ENCODE data around the gene LMBR1. TPM values are rescaled to one million over a fixed set of nuclear protein-coding genes. Genes with fewer than 3 reads are reported as not detected.

LMBR1 gene
- total RNA-seq, 1 donor from 2014 or later = 49.7 TPM

DNA sequence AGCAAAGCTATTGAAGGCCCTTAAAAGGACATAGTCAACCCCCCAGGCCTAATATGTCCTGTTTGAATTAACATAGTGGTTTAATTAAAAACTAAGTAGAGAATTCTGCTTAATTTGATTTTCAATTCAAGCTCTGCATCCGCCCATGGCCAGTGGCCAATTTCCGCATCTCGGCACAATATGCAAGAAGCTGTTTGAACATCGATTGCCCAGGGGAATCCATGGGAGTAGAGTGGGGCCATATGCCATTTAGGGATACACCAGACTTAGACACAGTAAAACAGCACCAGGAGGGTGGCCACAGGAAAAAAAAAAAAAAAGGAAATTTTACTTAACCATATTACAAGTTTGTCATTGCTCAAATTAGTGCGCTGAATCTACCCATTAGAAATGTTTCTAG, 100.4 kb downstream of the LMBR1 start:
- Mint-ChIP-seq H3K9me3 (ENCODE audit: unreplicated experiment) (no peaks in the 10 kb centered on the region), H3K36me3 (ENCODE audit: low read depth, unreplicated experiment) (no peaks in the 10 kb centered on the region), H3K4me1 (ENCODE audit: low read depth, unreplicated experiment) (no peaks in the 10 kb centered on the region), H3K4me3 (ENCODE audit: unreplicated experiment) (no peak overlapping the region), H3K27ac (ENCODE audit: unreplicated experiment) (no peak overlapping the region), H3K27me3 (ENCODE audit: low read depth, unreplicated experiment) (no peaks in the 10 kb centered on the region)
- H3K79me2 ChIP-seq (ENCODE audit: insufficient read depth, low read length) = no peaks in the 10 kb centered on the region
- no peaks in the 10 kb centered on the region for H3K9me3 ChIP-seq (ENCODE audit: insufficient read depth, low read depth, low read length)
- no peak for TF ChIP-seq EZH2 (IDR thresholded peaks at IDR 0.05; ENCODE audit: insufficient read depth, low read length)
- TF ChIP-seq, protein P1, sequence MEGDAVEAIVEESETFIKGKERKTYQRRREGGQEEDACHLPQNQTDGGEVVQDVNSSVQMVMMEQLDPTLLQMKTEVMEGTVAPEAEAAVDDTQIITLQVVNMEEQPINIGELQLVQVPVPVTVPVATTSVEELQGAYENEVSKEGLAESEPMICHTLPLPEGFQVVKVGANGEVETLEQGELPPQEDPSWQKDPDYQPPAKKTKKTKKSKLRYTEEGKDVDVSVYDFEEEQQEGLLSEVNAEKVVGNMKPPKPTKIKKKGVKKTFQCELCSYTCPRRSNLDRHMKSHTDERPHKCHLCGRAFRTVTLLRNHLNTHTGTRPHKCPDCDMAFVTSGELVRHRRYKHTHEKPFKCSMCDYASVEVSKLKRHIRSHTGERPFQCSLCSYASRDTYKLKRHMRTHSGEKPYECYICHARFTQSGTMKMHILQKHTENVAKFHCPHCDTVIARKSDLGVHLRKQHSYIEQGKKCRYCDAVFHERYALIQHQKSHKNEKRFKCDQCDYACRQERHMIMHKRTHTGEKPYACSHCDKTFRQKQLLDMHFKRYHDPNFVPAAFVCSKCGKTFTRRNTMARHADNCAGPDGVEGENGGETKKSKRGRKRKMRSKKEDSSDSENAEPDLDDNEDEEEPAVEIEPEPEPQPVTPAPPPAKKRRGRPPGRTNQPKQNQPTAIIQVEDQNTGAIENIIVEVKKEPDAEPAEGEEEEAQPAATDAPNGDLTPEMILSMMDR (IDR thresholded peaks at IDR 0.05; ENCODE audit: insufficient read depth, low read depth, low read length) = no peak
- no peak overlapping the region for H3K9ac ChIP-seq (ENCODE audit: low read length)
- no peaks in the 10 kb centered on the region for H3K4me1 ChIP-seq (ENCODE audit: insufficient read depth, low read length)
- no peaks in the 10 kb centered on the region for H3K36me3 ChIP-seq (ENCODE audit: insufficient read depth, low read length)
- no peak overlapping the region for H2AFZ ChIP-seq (ENCODE audit: low read depth, low read length)
- H3K4me3 ChIP-seq (ENCODE audit: insufficient read depth, low read depth, low read length) = no peak overlapping the region
- FAIRE-seq (no peak), DNase-seq (ENCODE audit: low read depth) (no peak)
- no peak overlapping the region for H3K27ac ChIP-seq (ENCODE audit: low read depth, low read length)
- no peaks in the 10 kb centered on the region for H3K27me3 ChIP-seq (ENCODE audit: insufficient read depth, low read length)
- no peaks in the 10 kb centered on the region for H4K20me1 ChIP-seq (ENCODE audit: insufficient read depth, low read length)
- no peak overlapping the region for H3K4me2 ChIP-seq (ENCODE audit: low read length)

DNA sequence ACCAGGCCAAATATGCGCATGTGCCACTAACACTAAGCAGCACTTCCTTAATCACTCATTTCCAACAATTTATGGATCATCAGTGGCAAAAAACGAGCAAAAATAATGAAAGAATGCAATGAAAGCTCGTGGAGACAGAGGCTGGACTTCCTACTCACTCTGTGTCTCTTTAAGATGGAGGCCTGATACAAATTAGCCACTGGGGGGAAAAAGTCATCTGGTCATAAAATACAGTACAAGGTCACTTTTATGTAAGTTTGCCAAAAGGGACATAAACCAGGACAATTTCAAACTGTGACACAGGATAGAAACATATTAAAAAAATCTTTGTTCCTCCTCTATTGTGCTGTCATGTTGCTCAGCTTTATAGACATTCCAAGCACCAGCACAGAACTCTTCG, 101.7 kb downstream of the LMBR1 start:
- Mint-ChIP-seq H3K4me1 (ENCODE audit: low read depth, unreplicated experiment) (no peaks in the 10 kb centered on the region), H3K4me3 (ENCODE audit: unreplicated experiment) (no peak overlapping the region), H3K36me3 (ENCODE audit: low read depth, unreplicated experiment) (no peaks in the 10 kb centered on the region), H3K27ac (ENCODE audit: unreplicated experiment) (no peak overlapping the region), H3K27me3 (ENCODE audit: low read depth, unreplicated experiment) (no peaks in the 10 kb centered on the region), H3K9me3 (ENCODE audit: unreplicated experiment) (no peaks in the 10 kb centered on the region)
- no peak for TF ChIP-seq EZH2 (IDR thresholded peaks at IDR 0.05; ENCODE audit: insufficient read depth, low read length)
- TF ChIP-seq, protein P1 (IDR thresholded peaks at IDR 0.05; ENCODE audit: insufficient read depth, low read depth, low read length) = no peak
- H3K4me1 ChIP-seq (ENCODE audit: insufficient read depth, low read length) = no peaks in the 10 kb centered on the region
- no peaks in the 10 kb centered on the region for H3K27me3 ChIP-seq (ENCODE audit: insufficient read depth, low read length)
- H2AFZ ChIP-seq (ENCODE audit: low read depth, low read length) = no peak overlapping the region
- FAIRE-seq = no peak
- DNase-seq (ENCODE audit: low read depth) = no peak
- no peak overlapping the region for H3K4me2 ChIP-seq (ENCODE audit: low read length)
- no peak overlapping the region for H3K27ac ChIP-seq (ENCODE audit: low read depth, low read length)
- H3K36me3 ChIP-seq (ENCODE audit: insufficient read depth, low read length) = no peaks in the 10 kb centered on the region
- no peaks in the 10 kb centered on the region for H3K79me2 ChIP-seq (ENCODE audit: insufficient read depth, low read length)
- H3K9me3 ChIP-seq (ENCODE audit: insufficient read depth, low read depth, low read length) = no peaks in the 10 kb centered on the region
- H3K9ac ChIP-seq (ENCODE audit: low read length) = no peak overlapping the region
- no peak overlapping the region for H3K4me3 ChIP-seq (ENCODE audit: insufficient read depth, low read depth, low read length)
- no peaks in the 10 kb centered on the region for H4K20me1 ChIP-seq (ENCODE audit: insufficient read depth, low read length)

DNA sequence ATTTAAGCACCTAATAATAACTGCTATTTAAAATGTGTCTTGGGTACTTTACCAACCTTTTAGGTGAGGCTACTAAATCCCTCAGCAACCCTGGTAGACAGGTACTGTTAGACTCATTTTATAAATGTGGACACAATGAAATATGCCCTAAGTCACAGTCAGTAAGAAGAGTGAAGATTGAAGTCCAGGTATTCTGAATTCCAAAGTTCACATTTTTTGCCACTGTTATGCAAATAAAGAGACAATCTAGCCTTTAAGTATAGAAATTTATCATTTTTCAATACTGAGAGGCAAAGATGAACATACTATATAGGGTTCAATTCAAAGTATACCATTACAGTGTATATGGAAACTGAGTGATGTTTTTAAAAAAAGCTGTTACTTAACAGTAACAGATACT, 102.7 kb downstream of the LMBR1 start:
- Histone ChIP-seq H3K4me1 (ENCODE audit: insufficient read depth, low read length) (no peaks in the 10 kb centered on the region), H3K4me3 (ENCODE audit: insufficient read depth, low read depth, low read length) (no peak overlapping the region), H3K27me3 (ENCODE audit: insufficient read depth, low read length) (no peaks in the 10 kb centered on the region), H4K20me1 (ENCODE audit: insufficient read depth, low read length) (no peaks in the 10 kb centered on the region), H3K36me3 (ENCODE audit: insufficient read depth, low read length) (no peaks in the 10 kb centered on the region), H3K9me3 (ENCODE audit: insufficient read depth, low read depth, low read length) (no peaks in the 10 kb centered on the region), H3K79me2 (ENCODE audit: insufficient read depth, low read length) (no peaks in the 10 kb centered on the region), H3K9ac (ENCODE audit: low read length) (no peak overlapping the region), H2AFZ (ENCODE audit: low read depth, low read length) (no peak overlapping the region), H3K27ac (ENCODE audit: low read depth, low read length) (no peak overlapping the region), H3K4me2 (ENCODE audit: low read length) (no peak overlapping the region)
- DNase-seq (ENCODE audit: low read depth) = no peak
- FAIRE-seq = no peak
- no peak overlapping the region for H3K27ac Mint-ChIP-seq (ENCODE audit: unreplicated experiment)
- H3K9me3 Mint-ChIP-seq (ENCODE audit: unreplicated experiment) = no peaks in the 10 kb centered on the region
- H3K36me3 Mint-ChIP-seq (ENCODE audit: low read depth, unreplicated experiment) = no peaks in the 10 kb centered on the region
- no peaks in the 10 kb centered on the region for H3K27me3 Mint-ChIP-seq (ENCODE audit: low read depth, unreplicated experiment)
- H3K4me3 Mint-ChIP-seq (ENCODE audit: unreplicated experiment) = no peak overlapping the region
- H3K4me1 Mint-ChIP-seq (ENCODE audit: low read depth, unreplicated experiment) = no peaks in the 10 kb centered on the region
- no peak for TF ChIP-seq EZH2 (IDR thresholded peaks at IDR 0.05; ENCODE audit: insufficient read depth, low read length)
- TF ChIP-seq, protein P1 (IDR thresholded peaks at IDR 0.05; ENCODE audit: insufficient read depth, low read depth, low read length) = no peak

Data from astrocyte (in vitro differentiated cells and primary cell).